GM19395 (cell line): ENCODE results near the gene ZNFX1.
"Not testable (repeated sequence)": the region's sequence is repeated elsewhere in the genome, so short reads cannot be mapped to it uniquely, and the experiment has no call there.

Experiments used
- ATAC-seq: cut with Tn5 transposase; IDR thresholded peaks from one replicate; pipeline ENCODE4 v1.9.1; 2021; ENCODE audit warnings: mild to moderate bottlenecking, moderate library complexity; ENCODE audit not compliant: unreplicated experiment

Gene ZNFX1

GRCh38 chr20:49278036-49278817 is at the start of gene ZNFX1:
ZNFX1 (minus strand) TSS chr20:49278057; CDS start chr20:49275839, 2,218 bp downstream.
- ATAC-seq = peak; percentile 88

GRCh38 chr20:49326026-49326425 is 48.2 kb upstream of the ZNFX1 start:
- ATAC-seq = no peak

GRCh38 chr20:49324306-49324705 is 46.4 kb upstream of the ZNFX1 start:
- no peak for ATAC-seq

- ATAC-seq = no peak
Measured at GRCh38 chr20:49323622-49324238, 45.9 kb upstream of the ZNFX1 start.

GRCh38 chr20:49320460-49320859 is 42.6 kb upstream of the ZNFX1 start:
- no peak for ATAC-seq

GRCh38 chr20:49319208-49319809 is 41.5 kb upstream of the ZNFX1 start:
- no peak for ATAC-seq

GRCh38 chr20:49318430-49319207 is 40.8 kb upstream of the ZNFX1 start:
- no peak for ATAC-seq

GRCh38 chr20:49318091-49318429 is 40.2 kb upstream of the ZNFX1 start:
- ATAC-seq = no peak

GRCh38 chr20:49316704-49317103 is 38.8 kb upstream of the ZNFX1 start:
- ATAC-seq = no peak

- ATAC-seq = no peak
Measured at GRCh38 chr20:49315580-49315979, 37.7 kb upstream of the ZNFX1 start.

- not testable (repeated sequence) for ATAC-seq
Measured at GRCh38 chr20:49314052-49314451, 36.2 kb upstream of the ZNFX1 start.

- no peak for ATAC-seq
Measured at GRCh38 chr20:49313283-49313682, 35.4 kb upstream of the ZNFX1 start.

GRCh38 chr20:49312661-49313060 is 34.8 kb upstream of the ZNFX1 start:
- no peak for ATAC-seq

- ATAC-seq = no peak
Measured at GRCh38 chr20:49310705-49311104, 32.8 kb upstream of the ZNFX1 start.

- no peak for ATAC-seq
Measured at GRCh38 chr20:49308875-49309274, 31.0 kb upstream of the ZNFX1 start.

- ATAC-seq = no peak
Measured at GRCh38 chr20:49306903-49307620, 29.2 kb upstream of the ZNFX1 start.

- ATAC-seq = no peak
Measured at GRCh38 chr20:49303065-49303552, 25.3 kb upstream of the ZNFX1 start.

- no peak for ATAC-seq
Measured at GRCh38 chr20:49297605-49298530, 20.0 kb upstream of the ZNFX1 start.

- ATAC-seq = not testable (repeated sequence)
Measured at GRCh38 chr20:49294002-49294654, 16.3 kb upstream of the ZNFX1 start.
